HG03558 (cell line): ENCODE measurements around the gene SERINC3.

ENCODE experiments used
- ATAC-seq: cut with Tn5 transposase; IDR thresholded peaks from one replicate; pipeline ENCODE4 v1.9.1; 2021; ENCODE audit warnings: moderate number of reproducible peaks; ENCODE audit not compliant: unreplicated experiment; ENCODE audit errors: extremely low read depth

The SERINC3 gene

DNA sequence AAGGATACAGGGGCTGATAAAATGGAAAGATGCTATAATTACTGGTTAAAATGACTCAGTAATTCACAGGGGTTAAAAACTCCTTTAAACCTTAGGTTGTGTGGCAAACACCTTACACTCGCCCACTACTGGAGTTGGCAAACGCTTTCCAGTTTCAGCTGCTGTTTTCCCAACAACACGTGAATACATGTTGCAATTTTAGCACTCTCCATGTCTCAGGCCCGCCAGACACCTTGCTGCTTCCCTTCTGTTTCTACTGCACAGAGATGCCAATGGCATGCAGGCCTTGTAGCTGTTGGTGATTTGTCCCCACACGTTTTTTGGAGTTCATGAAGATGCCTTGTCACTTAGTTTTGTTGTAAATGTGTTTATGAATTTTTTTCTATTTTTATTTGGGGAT is 51.5 kb downstream of the SERINC3 start:
- no peak for ATAC-seq

DNA sequence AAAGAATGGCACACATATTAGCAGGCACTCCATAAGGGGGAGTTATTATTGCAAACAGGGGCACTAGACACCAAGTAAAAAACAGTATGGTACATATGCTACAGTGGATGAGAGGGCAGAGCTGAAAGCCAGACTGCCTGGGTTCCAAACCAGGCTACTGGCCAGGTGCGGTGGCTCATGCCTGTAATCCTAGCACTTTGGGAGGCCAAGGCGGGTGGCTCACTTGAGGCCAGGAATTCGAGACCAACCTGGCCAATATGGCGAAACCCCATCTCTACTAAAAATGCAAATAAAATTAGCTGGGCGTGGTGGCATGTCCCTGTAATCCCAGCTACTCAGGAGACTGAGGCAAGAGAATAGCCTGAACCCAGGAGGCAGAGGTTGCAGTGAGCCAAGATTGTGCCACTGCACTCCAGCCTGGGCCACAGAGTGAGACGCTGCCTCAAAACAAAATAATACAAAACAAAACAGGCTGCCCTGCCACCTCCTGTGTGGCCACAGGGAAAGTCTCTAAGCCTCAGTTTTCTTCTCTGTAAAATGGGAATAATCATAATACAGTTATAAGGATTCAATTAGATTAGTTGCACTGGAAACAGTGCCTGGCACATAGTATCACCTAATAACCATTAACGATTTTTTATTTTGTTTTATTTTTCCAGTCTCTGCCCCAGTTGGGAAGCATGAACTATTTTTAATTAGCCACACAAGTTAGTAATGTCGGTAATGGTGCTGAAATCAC is 53.7 kb downstream of the SERINC3 start:
- no peak for ATAC-seq

DNA sequence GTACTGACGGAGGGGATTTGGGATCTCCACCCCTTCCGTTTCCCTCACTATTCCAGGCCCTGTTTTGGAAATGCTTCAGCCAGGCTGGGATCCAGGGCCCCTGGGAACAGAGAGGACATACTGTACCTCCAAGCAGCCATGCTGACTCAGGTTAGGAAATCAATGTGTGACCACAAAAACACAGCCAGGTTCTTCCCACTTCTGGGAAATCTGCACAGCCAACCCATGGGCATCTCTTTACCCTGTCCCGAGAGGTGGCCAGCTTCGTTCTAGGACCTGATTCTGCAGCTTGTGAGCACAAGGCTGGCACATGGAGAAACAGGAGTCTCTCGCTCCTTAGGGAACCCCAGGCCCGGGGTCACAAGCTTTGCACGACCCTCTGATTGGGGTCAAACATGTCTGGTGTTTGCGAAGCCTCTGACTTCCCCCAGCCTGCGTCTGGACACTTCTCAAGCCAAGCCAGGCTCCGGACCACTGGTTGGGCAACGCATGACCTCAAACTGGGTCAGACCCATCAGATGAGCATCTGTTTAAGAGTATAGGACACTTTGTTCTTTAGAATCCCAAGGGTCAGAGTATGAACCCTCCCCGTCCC is 54.5 kb downstream of the SERINC3 start:
- ATAC-seq = no peak

DNA sequence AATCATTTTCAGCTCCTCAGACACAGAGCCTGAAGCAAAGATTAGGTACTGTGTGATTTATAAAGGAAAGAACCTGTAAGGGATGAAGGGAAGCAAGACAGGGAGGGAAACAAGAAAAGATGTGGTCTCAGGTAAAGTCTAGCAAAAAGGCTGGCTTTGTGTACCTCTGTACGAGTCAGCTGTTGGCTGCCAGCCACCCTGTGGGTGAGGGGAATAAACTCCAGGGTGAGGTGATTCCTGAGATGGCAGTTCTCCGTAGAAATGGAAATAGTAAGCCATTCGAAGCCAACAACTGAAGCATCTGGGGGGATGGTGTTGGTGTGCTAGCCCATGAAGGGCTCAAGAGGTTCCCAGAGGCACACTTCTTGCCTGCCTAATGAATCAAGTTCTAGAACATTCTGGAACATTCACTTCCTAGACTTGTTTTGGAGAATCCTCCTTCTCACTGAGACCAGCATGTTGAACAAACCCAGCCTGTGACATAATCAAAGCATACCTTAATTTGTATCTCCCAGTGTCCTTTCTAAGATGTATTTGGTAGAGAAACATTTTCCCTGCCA is 56.8 kb downstream of the SERINC3 start:
- ATAC-seq = no peak

DNA sequence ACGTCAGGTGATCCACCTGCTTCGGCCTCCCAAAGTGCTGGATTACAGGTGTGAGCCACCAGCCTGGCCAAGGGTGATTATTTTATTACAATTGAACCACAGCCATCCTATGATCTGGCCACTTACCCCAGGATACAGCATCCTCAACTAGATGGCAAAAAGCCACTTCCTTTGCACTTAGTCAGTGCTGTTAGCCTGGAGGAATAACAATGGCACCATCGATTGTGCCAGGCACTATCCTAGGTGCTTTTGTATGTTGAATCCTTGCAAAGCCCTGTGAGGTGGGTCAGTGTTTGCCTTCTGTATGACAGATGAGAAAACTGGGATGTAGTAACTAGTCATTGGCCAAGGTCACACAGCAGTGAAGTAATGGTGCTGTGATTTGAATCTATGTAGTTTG is 57.4 kb downstream of the SERINC3 start:
- no peak for ATAC-seq

DNA sequence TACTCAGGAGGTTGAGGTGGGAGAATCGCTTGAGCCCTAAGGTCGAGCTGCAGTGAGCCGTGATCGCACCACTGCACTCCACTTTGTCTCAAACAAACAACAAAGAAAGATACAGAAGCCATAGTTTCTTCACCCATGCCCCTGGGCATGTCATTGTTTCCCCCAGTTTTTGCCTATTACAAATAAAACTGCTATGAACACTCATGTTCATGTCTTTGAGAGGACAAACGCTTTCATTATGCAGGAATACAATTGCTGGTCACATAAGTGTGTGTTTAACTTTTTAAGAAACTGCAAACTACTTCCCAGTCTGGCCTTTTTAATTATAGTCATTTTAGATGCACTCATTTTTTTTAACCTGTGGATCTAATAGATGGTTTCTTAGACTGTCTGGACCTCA is 58.4 kb downstream of the SERINC3 start:
- ATAC-seq = no peak

DNA sequence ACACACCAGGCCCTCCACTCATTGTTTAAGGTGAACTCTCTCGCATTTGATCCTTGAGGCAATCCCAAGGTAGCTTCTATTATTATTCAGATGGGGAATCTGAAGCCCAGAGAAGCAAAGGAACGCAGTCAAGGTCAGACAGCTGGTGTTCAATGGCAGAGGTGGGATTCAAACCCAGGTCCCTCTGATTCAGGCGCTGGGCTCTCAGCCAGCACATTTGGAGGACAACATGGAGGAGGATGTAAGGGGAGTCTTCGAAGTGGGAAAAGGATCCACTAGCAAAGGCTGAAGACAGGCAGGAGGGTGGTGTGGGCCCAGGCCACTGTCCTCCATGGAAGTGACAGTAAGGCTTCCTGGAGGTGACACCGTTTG is 60.1 kb downstream of the SERINC3 start:
- no peak for ATAC-seq

DNA sequence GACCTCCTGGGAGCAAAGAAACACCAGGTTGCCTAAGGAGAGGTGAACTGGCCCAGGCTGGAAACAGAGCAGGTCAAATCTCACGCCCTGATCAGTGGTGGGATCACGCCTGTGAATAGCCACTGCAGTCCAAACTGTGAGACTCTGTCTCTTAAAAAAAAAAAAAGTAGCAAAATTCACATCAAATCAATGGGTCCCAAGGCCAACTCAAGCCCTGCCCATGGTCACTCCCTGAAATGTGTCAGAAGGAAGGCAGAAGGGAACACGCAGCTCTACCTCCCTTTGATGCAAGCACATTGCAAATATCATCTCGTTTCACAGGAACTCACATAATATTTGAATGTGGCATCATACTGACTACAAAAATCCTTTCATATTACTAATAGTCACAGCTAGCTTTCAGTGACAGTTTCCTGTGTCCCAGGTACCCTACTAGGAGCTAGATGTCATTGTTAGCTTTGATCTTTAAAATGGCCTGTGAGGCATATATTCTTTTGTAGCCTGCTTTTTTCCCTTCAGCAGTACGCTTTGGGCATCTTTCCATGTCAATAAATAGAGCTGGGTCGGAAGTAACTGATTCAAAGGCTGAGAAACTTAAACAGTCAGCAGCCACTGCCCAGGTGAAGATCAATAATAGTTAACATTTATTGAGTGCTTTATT is 60.6 kb downstream of the SERINC3 start:
- ATAC-seq = no peak

DNA sequence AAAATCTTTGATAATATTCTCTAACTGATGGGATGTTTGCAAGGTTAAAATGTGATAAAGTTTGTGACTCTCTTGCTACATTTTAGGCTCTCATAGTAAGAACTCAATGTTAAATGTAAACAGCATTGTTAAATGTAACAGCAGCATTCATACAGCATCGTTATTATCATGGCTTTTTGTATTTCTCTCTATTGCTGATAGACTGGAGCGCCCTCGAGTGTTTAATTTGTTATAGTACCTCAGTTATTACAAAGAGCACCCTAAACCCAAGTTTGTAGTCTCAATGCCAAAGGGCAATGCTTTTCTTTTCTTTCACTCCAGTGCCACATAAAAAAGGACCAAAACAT is 61.1 kb downstream of the SERINC3 start:
- no peak for ATAC-seq

DNA sequence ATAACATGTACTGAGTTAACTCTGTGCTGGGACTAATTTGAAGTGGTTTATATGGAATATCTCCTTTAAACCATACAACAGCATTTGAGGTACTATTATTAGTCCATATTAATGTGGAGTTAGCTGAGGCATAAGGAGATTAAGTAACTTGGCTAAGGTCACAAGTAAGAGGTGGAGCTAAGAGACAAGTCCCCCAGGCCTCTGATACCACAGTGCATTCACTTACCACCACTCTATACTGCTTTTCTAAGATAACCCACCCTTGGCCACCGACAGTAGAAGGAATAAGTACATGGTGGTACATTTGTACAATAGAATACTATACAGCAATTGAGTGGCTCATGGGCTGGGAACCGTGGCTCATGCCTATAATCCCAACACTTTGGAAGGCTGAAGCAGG is 62.6 kb downstream of the SERINC3 start:
- no peak for ATAC-seq

DNA sequence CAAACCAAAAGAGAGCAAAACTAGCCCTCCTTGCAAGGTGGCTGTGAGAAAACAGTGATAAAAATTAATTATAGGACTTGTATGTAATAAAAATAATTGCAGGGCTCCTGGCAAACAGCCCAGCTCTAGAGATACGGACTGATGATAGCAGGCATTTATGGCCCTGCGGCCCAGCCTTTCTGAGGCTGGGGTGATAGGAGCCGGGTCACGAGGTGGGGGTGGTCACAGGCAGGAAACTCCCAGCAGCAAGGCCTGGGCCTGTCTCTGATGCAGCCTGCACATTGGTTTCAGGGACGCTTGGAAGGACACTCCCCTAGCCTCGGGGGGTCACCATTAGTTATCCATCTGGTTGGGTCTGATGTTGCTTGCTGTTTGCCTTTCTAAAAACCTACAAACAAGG is 64.9 kb downstream of the SERINC3 start:
- ATAC-seq = no peak

DNA sequence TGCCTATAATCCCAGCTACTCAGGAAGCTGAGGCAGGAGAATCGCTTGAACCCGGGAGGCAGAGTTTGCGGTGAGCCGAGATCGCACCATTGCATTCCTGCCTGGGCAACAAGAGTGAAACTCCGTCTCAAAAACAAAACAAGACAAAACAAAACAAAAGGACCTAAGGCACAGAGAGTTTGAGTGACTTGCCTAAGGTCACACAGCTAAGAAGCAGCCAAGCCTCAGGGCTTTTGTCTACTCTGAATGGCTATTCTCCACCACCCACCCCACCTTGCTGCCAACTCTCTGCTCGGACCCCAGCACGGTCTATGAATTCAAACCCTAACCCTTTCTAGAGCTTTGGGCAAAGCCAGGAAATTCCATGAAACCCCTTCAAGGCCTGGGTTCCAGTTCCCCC is 65.3 kb downstream of the SERINC3 start:
- ATAC-seq = no peak

DNA sequence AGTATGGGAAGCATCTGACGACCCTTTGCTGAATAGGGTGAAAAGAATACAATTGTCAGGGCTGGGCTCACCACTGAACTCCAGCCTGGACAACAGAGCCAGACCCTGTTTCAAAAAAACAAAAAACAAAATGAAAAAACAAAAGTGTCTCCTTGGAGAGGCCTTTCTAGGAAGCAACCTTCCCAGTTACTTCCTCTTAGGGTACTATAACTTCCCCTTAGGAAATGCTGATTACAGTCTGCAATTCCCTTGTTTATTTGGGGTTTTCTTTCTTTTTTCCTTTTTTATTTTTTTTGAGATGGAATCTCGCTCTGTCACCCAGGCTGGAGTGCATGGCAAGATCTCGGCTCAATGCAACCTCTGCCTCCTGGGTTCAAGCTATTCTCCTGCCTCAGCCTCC is 66.7 kb downstream of the SERINC3 start:
- no peak for ATAC-seq

DNA sequence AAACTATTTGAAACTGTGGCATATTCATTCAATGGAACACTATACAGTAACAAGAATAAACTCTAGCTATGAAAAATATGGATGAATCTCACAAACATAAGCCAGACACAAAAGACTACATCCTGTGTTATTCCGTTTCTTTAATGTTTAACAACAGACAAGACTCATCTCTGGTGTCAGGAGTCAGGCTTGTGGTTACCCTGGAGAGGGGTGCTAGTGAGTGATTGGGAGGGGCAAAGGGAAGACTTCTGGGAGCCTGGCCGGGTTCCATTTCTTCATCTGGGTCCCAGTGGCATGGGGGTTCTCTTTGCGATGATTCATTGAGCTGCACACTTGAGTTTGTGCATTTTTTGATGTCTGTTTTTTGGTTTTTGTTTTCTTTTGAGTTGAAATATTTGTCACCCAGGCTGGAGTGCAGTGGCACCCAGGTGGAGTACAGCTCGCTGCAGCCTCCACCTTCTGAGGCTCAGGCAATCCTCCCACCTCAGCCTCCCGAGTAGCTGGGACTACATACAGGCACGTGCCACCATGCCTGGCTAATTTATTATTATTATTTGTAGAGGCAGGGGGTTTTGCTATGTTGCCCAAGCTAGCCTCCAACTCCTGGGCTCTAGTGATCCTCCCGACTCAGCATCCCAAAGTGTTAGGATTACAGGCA is 67.4 kb downstream of the SERINC3 start:
- no peak for ATAC-seq

DNA sequence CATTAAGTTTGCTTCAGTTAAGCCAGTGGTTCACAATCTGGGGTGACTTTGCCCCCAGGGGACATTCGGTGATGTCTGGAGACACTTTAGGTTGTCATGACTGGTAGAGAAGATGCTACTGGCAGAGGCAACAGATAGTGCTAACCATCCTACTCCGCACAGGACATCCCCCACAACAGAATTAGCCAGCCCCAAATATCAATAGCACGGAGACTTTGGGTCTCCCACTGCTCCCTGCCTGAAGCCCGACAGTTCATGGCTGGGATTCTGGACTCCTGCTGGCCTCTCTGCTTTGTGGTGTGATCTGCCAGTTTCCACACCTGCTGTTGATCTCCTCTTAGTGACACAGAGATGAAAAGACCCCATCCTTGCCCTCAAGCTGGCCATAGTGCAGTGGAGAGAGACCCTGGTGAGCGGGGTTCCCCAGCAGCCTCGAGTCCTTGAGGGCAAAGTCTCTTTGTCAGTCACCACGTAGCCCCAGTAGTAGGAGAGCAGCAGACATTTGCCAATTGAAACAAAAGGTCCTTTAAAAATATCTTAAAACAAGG is 70.9 kb downstream of the SERINC3 start:
- ATAC-seq = no peak

DNA sequence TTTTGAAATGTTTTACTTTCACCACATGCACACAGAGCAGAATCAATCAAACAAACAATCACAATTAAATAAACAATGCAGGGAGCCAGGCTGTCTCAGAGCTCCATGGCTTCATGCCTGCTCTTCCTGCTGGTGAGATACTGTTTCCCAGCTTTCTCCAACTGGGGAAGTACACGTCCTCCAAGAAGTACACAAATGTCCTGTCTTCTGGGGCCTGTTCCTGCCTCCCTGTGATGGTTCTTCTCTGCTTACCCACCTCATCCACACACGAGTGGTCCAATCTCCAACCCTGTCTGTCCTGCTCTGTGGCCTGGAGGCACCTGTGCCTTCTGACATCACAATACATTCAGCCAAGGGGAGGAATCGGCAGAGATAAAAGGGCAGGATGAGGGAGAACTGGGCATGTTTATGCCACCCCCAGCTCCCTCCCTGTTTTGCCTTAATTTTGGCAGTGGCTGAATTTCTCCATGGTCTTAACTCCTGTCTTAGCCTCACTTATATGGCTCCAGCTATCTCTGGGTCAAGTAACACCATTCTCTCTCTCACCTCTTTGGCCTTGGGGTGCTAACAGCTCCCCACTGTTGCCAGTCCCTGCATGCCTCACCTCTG is 71.5 kb downstream of the SERINC3 start:
- ATAC-seq = no peak

DNA sequence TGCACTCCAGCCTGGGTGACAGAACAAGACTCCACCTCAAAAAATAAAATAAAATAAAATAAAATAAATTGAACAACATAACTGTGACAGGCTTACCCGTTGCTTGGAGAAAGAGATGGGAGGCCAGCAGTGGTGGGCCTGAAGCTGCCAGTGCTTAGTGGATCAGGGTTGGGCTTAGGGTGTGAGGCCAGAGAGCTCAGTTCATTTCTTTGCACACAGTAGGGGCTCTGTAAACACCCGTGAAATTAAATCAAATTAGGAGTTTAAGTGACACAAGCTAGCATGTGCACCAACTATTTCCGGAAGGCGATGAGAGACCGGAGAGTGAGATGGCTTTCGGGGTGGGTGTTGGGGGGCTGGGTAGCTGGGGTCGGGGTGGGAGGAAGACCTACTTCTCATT is 72.0 kb downstream of the SERINC3 start:
- ATAC-seq = no peak

DNA sequence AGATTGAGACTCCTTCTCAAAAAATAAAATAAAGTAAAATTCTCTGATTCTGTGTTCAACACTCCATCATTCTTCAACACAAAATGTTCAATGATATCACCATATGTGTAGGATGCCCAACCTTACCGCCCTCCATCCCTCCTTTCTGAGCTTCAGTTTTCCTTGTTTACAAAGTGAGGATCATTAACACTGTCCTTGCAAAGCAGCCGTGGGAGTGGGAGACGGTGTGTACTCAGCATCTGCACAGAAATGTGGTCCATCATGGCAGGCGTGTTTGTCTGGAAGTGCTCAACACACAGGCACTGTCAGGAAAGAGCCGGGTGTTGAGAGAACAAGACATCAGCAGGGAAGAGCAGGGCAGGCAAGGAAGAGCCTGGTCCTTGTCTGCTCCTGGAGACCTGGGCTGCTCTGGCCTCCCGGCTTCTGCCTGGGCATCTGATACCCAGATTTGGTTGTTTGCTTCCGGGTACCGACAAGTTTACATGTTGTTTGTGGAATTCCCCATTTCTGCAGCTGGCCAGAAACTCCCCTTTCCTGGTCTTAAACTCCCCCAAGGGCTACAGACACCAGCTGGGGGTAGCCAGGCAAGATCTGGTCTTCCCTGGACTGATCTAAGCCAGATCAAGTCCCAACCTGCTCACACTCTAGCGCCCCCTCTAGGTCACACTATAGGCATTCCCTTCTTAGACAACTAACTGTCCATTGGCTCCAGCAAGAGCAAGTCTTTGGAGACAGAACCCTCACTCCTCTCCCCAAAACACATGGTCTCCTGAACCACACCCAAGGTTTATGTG is 72.9 kb downstream of the SERINC3 start:
- no peak for ATAC-seq

DNA sequence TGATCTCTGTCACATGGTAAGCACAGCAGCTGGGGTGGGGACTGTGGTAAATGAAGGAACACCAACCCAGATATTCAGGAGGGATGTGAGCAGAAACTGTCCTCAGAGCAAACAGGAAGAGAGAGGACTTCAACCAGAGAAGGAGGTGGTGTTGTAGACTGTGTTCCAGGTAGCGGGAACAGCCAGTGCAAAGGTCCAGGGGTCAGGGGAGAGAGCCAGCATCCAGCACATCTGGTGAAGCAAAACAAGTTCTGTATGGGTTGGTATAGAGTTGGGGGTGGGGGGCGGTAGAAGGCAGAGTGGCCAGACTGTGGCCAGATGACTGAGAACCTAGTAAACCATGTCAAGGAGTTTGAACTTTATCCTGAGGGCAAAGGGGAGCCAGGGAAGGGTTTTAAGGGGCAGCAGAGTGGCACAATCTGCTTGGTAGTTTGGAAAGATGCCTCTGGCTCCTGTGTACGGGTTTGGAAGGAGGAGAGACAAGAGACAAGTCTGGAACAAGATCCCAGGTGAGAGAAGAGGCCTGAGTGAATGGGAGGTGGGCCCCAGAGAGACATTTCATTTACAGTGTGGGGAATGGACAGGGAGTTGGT is 73.9 kb downstream of the SERINC3 start:
- no peak for ATAC-seq
